ENCODE measurements around the gene CHRD.

The CHRD gene

GRCh38 chr3:184383033-184383740 is 3.3 kb downstream of the CHRD start:
- no peak for DNase-seq (ENCODE audit: low read depth)

GRCh38 chr3:184384342-184384741 is 4.5 kb downstream of the CHRD start:
- no peak for DNase-seq (ENCODE audit: low read depth)

- DNase-seq (ENCODE audit: low read depth), result no peak
Measured at GRCh38 chr3:184384856-184385422, 5.1 kb downstream of the CHRD start.

GRCh38 chr3:184386047-184386806 is 6.4 kb downstream of the CHRD start:
- DNase-seq (ENCODE audit: low read depth), result no peak

- no peak for DNase-seq (ENCODE audit: low read depth)
Measured at GRCh38 chr3:184387174-184387714, 7.4 kb downstream of the CHRD start.

- no peak for DNase-seq (ENCODE audit: low read depth)
Measured at GRCh38 chr3:184388164-184388935, 8.5 kb downstream of the CHRD start.

GRCh38 chr3:184388936-184389230 is 9.0 kb downstream of the CHRD start:
- no peak for DNase-seq (ENCODE audit: low read depth)

GRCh38 chr3:184389384-184389783 is 9.5 kb downstream of the CHRD start:
- no peak for DNase-seq (ENCODE audit: low read depth)

GRCh38 chr3:184389935-184390528 is 10.2 kb downstream of the CHRD start:
- no peak for DNase-seq (ENCODE audit: low read depth)

GRCh38 chr3:184391266-184391665 is 11.4 kb downstream of the CHRD start:
- no peak for DNase-seq (ENCODE audit: low read depth)

GRCh38 chr3:184395320-184395660 is 15.4 kb downstream of the CHRD start:
- DNase-seq (ENCODE audit: low read depth), result no peak

GRCh38 chr3:184399410-184399809 is 19.6 kb downstream of the CHRD start:
- DNase-seq (ENCODE audit: low read depth), result no peak

- peak; percentile 26 for DNase-seq (ENCODE audit: low read depth)
Measured at GRCh38 chr3:184405075-184406030, 25.5 kb downstream of the CHRD start.

GRCh38 chr3:184409331-184409926 is 29.6 kb downstream of the CHRD start:
- no peak for DNase-seq (ENCODE audit: low read depth)

GRCh38 chr3:184409946-184410500 is 30.2 kb downstream of the CHRD start:
- DNase-seq (ENCODE audit: low read depth), result no peak

- no peak for DNase-seq (ENCODE audit: low read depth)
Measured at GRCh38 chr3:184414418-184415202, 34.8 kb downstream of the CHRD start.

- DNase-seq (ENCODE audit: low read depth), result no peak
Measured at GRCh38 chr3:184415203-184415490, 35.3 kb downstream of the CHRD start.

GRCh38 chr3:184417619-184418327 is 37.9 kb downstream of the CHRD start:
- peak; percentile 25 for DNase-seq (ENCODE audit: low read depth)

GRCh38 chr3:184419171-184419570 is 39.3 kb downstream of the CHRD start:
- DNase-seq (ENCODE audit: low read depth), result no peak
